Loucy (cell line): ENCODE results near the gene DZIP1.

ENCODE experiments used
- CTCF ChIP-seq: fragments of 200-600 bp; sonication (generic); conservative IDR thresholded peaks from 2 replicates; pipeline ENCODE4 v1.5.1; 2014; ENCODE audit warnings: mild to moderate bottlenecking, antibody characterized with exemption, low read length
- EZH2phosphoT487 ChIP-seq: fragments of 200-600 bp; IDR thresholded peaks from 2 replicates; pipeline ENCODE4 v1.6.1; 2018; ENCODE audit warnings: antibody characterized with exemption, mild to moderate bottlenecking, moderate library complexity, borderline replicate concordance

- no peak for TF ChIP-seq CTCF
- TF ChIP-seq EZH2phosphoT487 = no peak
Observed at GRCh38 chr13:95544293-95544692, 100.2 kb downstream of the DZIP1 start.
